IMR-90 (cell line): ENCODE results near the gene ANKRD22. TPM values are rescaled to one million over a fixed set of nuclear protein-coding genes. Genes with fewer than 3 reads are reported as not detected.

Experiments
- ATAC-seq: fragments of 200-7000 bp; cut with Tn5 transposase; 2 replicates; pipeline ENCODE4 v1.9.1; 2020; ENCODE audit warnings: low read depth, mild to moderate bottlenecking, moderate library complexity
- BruUV-seq: library from RNA; stranded (reverse); fragments of 400-500 nt; replicated peaks from 2 replicates; lab custom pipeline; 2021; lab: Mats Ljungman, UMichigan
- CTCF ChIA-PET: fragments of 300-600 bp; formaldehyde crosslinking; extraction: SDS; loops from one replicate; lab custom pipeline; 2021; ENCODE audit warnings: antibody characterized with exemption; lab: Yijun Ruan, JAX
- POLR2A ChIA-PET: fragments of 300-600 bp; sonication (Branson Sonifier 250); formaldehyde crosslinking; loops from one replicate; lab custom pipeline; 2022; ENCODE audit warnings: antibody characterized with exemption; ENCODE audit not compliant: unreplicated experiment; lab: Charles Lee
- DNase-seq: peaks from one replicate; pipeline ENCODE4 v3.0.0; 2013
- H2AFZ ChIP-seq: replicated peaks from 2 replicates; pipeline ENCODE3; 2013; ENCODE audit warnings: low read length, mild to moderate bottlenecking; ENCODE audit not compliant: poor library complexity
- H2AK5ac ChIP-seq: 2 replicates; pipeline ENCODE4 v1.6.1; 2013; ENCODE audit warnings: low read depth, low read length, inconsistent platforms
- H2AK9ac ChIP-seq: replicated peaks from 2 replicates; pipeline ENCODE3; 2013; ENCODE audit warnings: mild to moderate bottlenecking, low read depth, low read length, moderate library complexity; ENCODE audit not compliant: poor library complexity
- H2BK120ac ChIP-seq: 2 replicates; pipeline ENCODE4 v1.6.1; 2013; ENCODE audit warnings: low read depth, low read length, inconsistent platforms
- H2BK15ac ChIP-seq: 3 replicates; pipeline ENCODE4 v1.6.1; 2013; ENCODE audit warnings: low read depth, low read length, inconsistent platforms
- H2BK20ac ChIP-seq: 2 replicates; pipeline ENCODE4 v1.6.1; 2013; ENCODE audit warnings: low read depth, mild to moderate bottlenecking, inconsistent platforms, low read length, moderate library complexity
- H2BK5ac ChIP-seq: 2 replicates; pipeline ENCODE4 v1.6.1; 2013; ENCODE audit warnings: mild to moderate bottlenecking, low read depth, low read length, inconsistent platforms; ENCODE audit not compliant: poor library complexity, severe bottlenecking
- H3K14ac ChIP-seq: replicated peaks from 2 replicates; pipeline ENCODE4 v1.6.1; 2013; ENCODE audit warnings: low read depth, low read length, inconsistent platforms
- H3K18ac ChIP-seq: 2 replicates; pipeline ENCODE4 v1.6.1; 2013; ENCODE audit warnings: low read depth, low read length, control low read depth
- H3K23ac ChIP-seq: 2 replicates; pipeline ENCODE4 v1.6.1; 2013; ENCODE audit warnings: low read depth, low read length, inconsistent platforms
- H3K27ac ChIP-seq: 2 replicates; pipeline ENCODE4 v1.5.1; 2013; ENCODE audit warnings: mild to moderate bottlenecking, control low read depth, low read length; ENCODE audit not compliant: insufficient read depth
- H3K27me3 ChIP-seq: 2 replicates; pipeline ENCODE4 v1.6.1; 2013; ENCODE audit warnings: low read length; ENCODE audit not compliant: control insufficient read depth, insufficient read depth
- H3K36me3 ChIP-seq: 2 replicates; pipeline ENCODE4 v1.6.1; 2013; ENCODE audit warnings: low read length, mixed read lengths; ENCODE audit not compliant: control insufficient read depth, insufficient read depth
- H3K4ac ChIP-seq: 2 replicates; pipeline ENCODE4 v1.6.1; 2013; ENCODE audit warnings: low read depth, low read length, inconsistent platforms
- H3K4me1 ChIP-seq: 2 replicates; pipeline ENCODE4 v1.6.1; 2013; ENCODE audit warnings: low read length, mixed read lengths; ENCODE audit not compliant: control insufficient read depth, insufficient read depth
- H3K4me2 ChIP-seq: 2 replicates; pipeline ENCODE4 v1.6.1; 2013; ENCODE audit warnings: low read depth, mild to moderate bottlenecking, control low read depth, low read length, moderate library complexity
- H3K4me3 ChIP-seq: 2 replicates; pipeline ENCODE4 v1.5.1; 2013; ENCODE audit warnings: low read depth, mild to moderate bottlenecking, control low read depth, low read length, moderate library complexity; ENCODE audit not compliant: insufficient read depth
- H3K56ac ChIP-seq: 2 replicates; pipeline ENCODE4 v1.6.1; 2013; ENCODE audit warnings: low read length, inconsistent platforms; ENCODE audit not compliant: insufficient read depth; ENCODE audit errors: extremely low read depth
- H3K79me1 ChIP-seq, 2 experiments: 2 replicates each; pipeline ENCODE4 v1.6.1; 2013; ENCODE audit warnings: low read length in 2 of 2, inconsistent platforms in 1 of 2, low read depth in 1 of 2
- H3K9ac ChIP-seq: 2 replicates; pipeline ENCODE4 v1.6.1; 2013; ENCODE audit warnings: low read depth, low read length, control low read depth
- H3K9me1 ChIP-seq: 2 replicates; pipeline ENCODE4 v1.6.1; 2013; ENCODE audit warnings: low read length, inconsistent platforms; ENCODE audit not compliant: insufficient read depth
- H3K9me3 ChIP-seq: 2 replicates; pipeline ENCODE4 v1.6.1; 2013; ENCODE audit warnings: low read length; ENCODE audit not compliant: control insufficient read depth, insufficient read depth
- H4K20me1 ChIP-seq: 2 replicates; pipeline ENCODE4 v1.6.1; 2013; ENCODE audit warnings: low read length, inconsistent platforms; ENCODE audit not compliant: insufficient read depth
- H4K5ac ChIP-seq: 2 replicates; pipeline ENCODE4 v1.6.1; 2013; ENCODE audit warnings: mild to moderate bottlenecking, low read depth, low read length, control low read depth
- H4K8ac ChIP-seq, 2 experiments: 2 replicates each; pipeline ENCODE4 v1.6.1; 2013; ENCODE audit warnings: low read depth in 2 of 2, low read length in 2 of 2, control low read depth in 1 of 2, inconsistent platforms in 1 of 2
- H4K91ac ChIP-seq: 2 replicates; pipeline ENCODE4 v1.6.1; 2013; ENCODE audit warnings: low read depth, low read length, inconsistent platforms; ENCODE audit not compliant: insufficient read depth
- ELK1 ChIP-seq: fragments of 150-350 bp; IDR thresholded peaks from 2 replicates; pipeline ENCODE4 v1.6.1; 2016; ENCODE audit warnings: low read depth, mild to moderate bottlenecking, low read length, moderate library complexity, borderline replicate concordance
- POLR2A ChIP-seq: IDR thresholded peaks from 2 replicates; pipeline ENCODE4 v1.6.1; 2012; ENCODE audit warnings: mild to moderate bottlenecking, low read depth, low read length
- SMC3 ChIP-seq: fragments of 150-350 bp; IDR thresholded peaks from 2 replicates; pipeline ENCODE4 v1.6.1; 2016; ENCODE audit warnings: low read depth, mild to moderate bottlenecking, antibody characterized with exemption, low read length, moderate library complexity
- WGBS, 2 experiments: methylation state at CpG; one replicate each; pipeline versions ENCODE4 v1.1.5 to v1.1.7; 2013; ENCODE audit warnings: missing lambda C conversion rate in 2 of 2; ENCODE audit not compliant: insufficient read length in 1 of 2; ENCODE audit errors: extremely low coverage in 2 of 2; 5-methylcytosine and 5-hydroxymethylcytosine counted together
- dilution Hi-C: fragments of 300-500 bp; cut with HindIII; formaldehyde crosslinking; loops from one replicate; pipeline ENCODE4 v1.14.3; 2018; ENCODE audit warnings: low sequenced_read_pairs; ENCODE audit not compliant: unreplicated experiment
- in situ Hi-C: fragments of 300-500 bp; cut with MboI; formaldehyde crosslinking; loops from 3 replicates; pipeline ENCODE4 v1.14.3; 2019; ENCODE audit warnings: low sequenced_read_pairs, inconsistent platforms, mixed read lengths
- intact Hi-C: fragments of 100-400 bp; cut with micrococcal nuclease; formaldehyde crosslinking; loops from 2 replicates; pipeline ENCODE4 v1.10.0; 2022
- polyA plus RNA-seq, 3 experiments: library from polyadenylated mRNA; depleted of rRNA; stranded (reverse); fragments of >200 nt; gene quantifications; 2 replicates each; pipeline ENCODE4 v1.2.3, GENCODE V29; 2012; ENCODE audit warnings: low replicate concordance in 1 of 3
- total RNA-seq: library from RNA; depleted of rRNA; stranded (reverse); fragments of >200 nt; gene quantifications from 2 replicates; pipeline ENCODE4 v1.2.3, GENCODE V29; 2012

Gene ANKRD22
- total and polyA plus RNA-seq, 2 of the 4 experiments (the other 2 are of a cell fraction) = not detected

GRCh38 chr10:88840881-88841280 lies 10.8 kb downstream of the ANKRD22 start:
- Histone ChIP-seq H2BK5ac (no peak overlapping the region), H2BK15ac (no peak overlapping the region), H3K79me1 (no peaks in the 10 kb centered on the region), H2BK20ac (no peak overlapping the region), H2AK5ac (no peak overlapping the region), H3K4ac (no peak overlapping the region), H2AK9ac (no peak overlapping the region), H3K36me3 (no peaks in the 10 kb centered on the region), H2AFZ (no peak overlapping the region), H4K5ac (no peak overlapping the region), H3K18ac (no peak overlapping the region), H3K4me3 (no peak overlapping the region), H3K9ac (no peak overlapping the region), H4K8ac (no peak overlapping the region), H3K9me1 (no peaks in the 10 kb centered on the region), H3K4me1 (no peaks in the 10 kb centered on the region), H3K27me3 (no peaks in the 10 kb centered on the region), H3K4me2 (no peak overlapping the region), H3K14ac (no peak overlapping the region), H3K56ac (no peak overlapping the region), H3K27ac (no peak overlapping the region), H2BK120ac (no peak overlapping the region), H4K20me1 (no peaks in the 10 kb centered on the region), H3K9me3 (no peaks in the 10 kb centered on the region), H4K91ac (no peak overlapping the region), H3K23ac (no peak overlapping the region)
- BruUV-seq = no TSS peak
- dilution Hi-C loops (no loop called here), intact Hi-C loops (no loop called here), in situ Hi-C loops (no loop called here)
- no peak for TF ChIP-seq POLR2A
- TF ChIP-seq ELK1 = no peak
- no peak for TF ChIP-seq SMC3
- ChIA-PET CTCF (no interaction called here), POLR2A (no interaction called here)
- no peak for DNase-seq
- no CpG with 5 or more reads among the region's 5 CpGs for WGBS, 2 experiments
- ATAC-seq = no peak
